IMR-90 (cell line): Measurements from ENCODE around the gene PSMC6. TPM values are rescaled to one million over a fixed set of nuclear protein-coding genes. Genes with fewer than 3 reads are reported as not detected.

Source experiments
- ATAC-seq: fragments of 200-7000 bp; cut with Tn5 transposase; 2 replicates; pipeline ENCODE4 v1.9.1; 2020; ENCODE audit warnings: low read depth, mild to moderate bottlenecking, moderate library complexity
- BruUV-seq: library from RNA; stranded (reverse); fragments of 400-500 nt; replicated peaks from 2 replicates; lab custom pipeline; 2021; lab: Mats Ljungman, UMichigan
- CTCF ChIA-PET: fragments of 300-600 bp; formaldehyde crosslinking; extraction: SDS; loops from one replicate; lab custom pipeline; 2021; ENCODE audit warnings: antibody characterized with exemption; lab: Yijun Ruan, JAX
- POLR2A ChIA-PET: fragments of 300-600 bp; sonication (Branson Sonifier 250); formaldehyde crosslinking; loops from one replicate; lab custom pipeline; 2022; ENCODE audit warnings: antibody characterized with exemption; ENCODE audit not compliant: unreplicated experiment; lab: Charles Lee
- DNase-seq: peaks from one replicate; pipeline ENCODE4 v3.0.0; 2013
- H2AFZ ChIP-seq: replicated peaks from 2 replicates; pipeline ENCODE3; 2013; ENCODE audit warnings: low read length, mild to moderate bottlenecking; ENCODE audit not compliant: poor library complexity
- H2AK5ac ChIP-seq: 2 replicates; pipeline ENCODE4 v1.6.1; 2013; ENCODE audit warnings: low read depth, low read length, inconsistent platforms
- H2AK9ac ChIP-seq: replicated peaks from 2 replicates; pipeline ENCODE3; 2013; ENCODE audit warnings: mild to moderate bottlenecking, low read depth, low read length, moderate library complexity; ENCODE audit not compliant: poor library complexity
- H2BK120ac ChIP-seq: 2 replicates; pipeline ENCODE4 v1.6.1; 2013; ENCODE audit warnings: low read depth, low read length, inconsistent platforms
- H2BK15ac ChIP-seq: 3 replicates; pipeline ENCODE4 v1.6.1; 2013; ENCODE audit warnings: low read depth, low read length, inconsistent platforms
- H2BK20ac ChIP-seq: 2 replicates; pipeline ENCODE4 v1.6.1; 2013; ENCODE audit warnings: low read depth, mild to moderate bottlenecking, inconsistent platforms, low read length, moderate library complexity
- H2BK5ac ChIP-seq: 2 replicates; pipeline ENCODE4 v1.6.1; 2013; ENCODE audit warnings: mild to moderate bottlenecking, low read depth, low read length, inconsistent platforms; ENCODE audit not compliant: poor library complexity, severe bottlenecking
- H3K14ac ChIP-seq: replicated peaks from 2 replicates; pipeline ENCODE4 v1.6.1; 2013; ENCODE audit warnings: low read depth, low read length, inconsistent platforms
- H3K18ac ChIP-seq: 2 replicates; pipeline ENCODE4 v1.6.1; 2013; ENCODE audit warnings: low read depth, low read length, control low read depth
- H3K23ac ChIP-seq: 2 replicates; pipeline ENCODE4 v1.6.1; 2013; ENCODE audit warnings: low read depth, low read length, inconsistent platforms
- H3K27ac ChIP-seq: 2 replicates; pipeline ENCODE4 v1.5.1; 2013; ENCODE audit warnings: mild to moderate bottlenecking, control low read depth, low read length; ENCODE audit not compliant: insufficient read depth
- H3K27me3 ChIP-seq: 2 replicates; pipeline ENCODE4 v1.6.1; 2013; ENCODE audit warnings: low read length; ENCODE audit not compliant: control insufficient read depth, insufficient read depth
- H3K36me3 ChIP-seq: 2 replicates; pipeline ENCODE4 v1.6.1; 2013; ENCODE audit warnings: low read length, mixed read lengths; ENCODE audit not compliant: control insufficient read depth, insufficient read depth
- H3K4ac ChIP-seq: 2 replicates; pipeline ENCODE4 v1.6.1; 2013; ENCODE audit warnings: low read depth, low read length, inconsistent platforms
- H3K4me1 ChIP-seq: 2 replicates; pipeline ENCODE4 v1.6.1; 2013; ENCODE audit warnings: low read length, mixed read lengths; ENCODE audit not compliant: control insufficient read depth, insufficient read depth
- H3K4me2 ChIP-seq: 2 replicates; pipeline ENCODE4 v1.6.1; 2013; ENCODE audit warnings: low read depth, mild to moderate bottlenecking, control low read depth, low read length, moderate library complexity
- H3K4me3 ChIP-seq: 2 replicates; pipeline ENCODE4 v1.5.1; 2013; ENCODE audit warnings: low read depth, mild to moderate bottlenecking, control low read depth, low read length, moderate library complexity; ENCODE audit not compliant: insufficient read depth
- H3K56ac ChIP-seq: 2 replicates; pipeline ENCODE4 v1.6.1; 2013; ENCODE audit warnings: low read length, inconsistent platforms; ENCODE audit not compliant: insufficient read depth; ENCODE audit errors: extremely low read depth
- H3K79me1 ChIP-seq, 2 experiments: 2 replicates each; pipeline ENCODE4 v1.6.1; 2013; ENCODE audit warnings: low read length in 2 of 2, inconsistent platforms in 1 of 2, low read depth in 1 of 2
- H3K9ac ChIP-seq: 2 replicates; pipeline ENCODE4 v1.6.1; 2013; ENCODE audit warnings: low read depth, low read length, control low read depth
- H3K9me1 ChIP-seq: 2 replicates; pipeline ENCODE4 v1.6.1; 2013; ENCODE audit warnings: low read length, inconsistent platforms; ENCODE audit not compliant: insufficient read depth
- H3K9me3 ChIP-seq: 2 replicates; pipeline ENCODE4 v1.6.1; 2013; ENCODE audit warnings: low read length; ENCODE audit not compliant: control insufficient read depth, insufficient read depth
- H4K20me1 ChIP-seq: 2 replicates; pipeline ENCODE4 v1.6.1; 2013; ENCODE audit warnings: low read length, inconsistent platforms; ENCODE audit not compliant: insufficient read depth
- H4K5ac ChIP-seq: 2 replicates; pipeline ENCODE4 v1.6.1; 2013; ENCODE audit warnings: mild to moderate bottlenecking, low read depth, low read length, control low read depth
- H4K8ac ChIP-seq, 2 experiments: 2 replicates each; pipeline ENCODE4 v1.6.1; 2013; ENCODE audit warnings: low read depth in 2 of 2, low read length in 2 of 2, control low read depth in 1 of 2, inconsistent platforms in 1 of 2
- H4K91ac ChIP-seq: 2 replicates; pipeline ENCODE4 v1.6.1; 2013; ENCODE audit warnings: low read depth, low read length, inconsistent platforms; ENCODE audit not compliant: insufficient read depth
- CTCF ChIP-seq: conservative IDR thresholded peaks from 2 replicates; pipeline ENCODE4 v1.5.1; 2012; ENCODE audit warnings: mild to moderate bottlenecking, low read depth, low read length, improper control_type of control experiment
- MXI1 ChIP-seq: IDR thresholded peaks from 2 replicates; pipeline ENCODE4 v1.6.1; 2012; ENCODE audit warnings: low read depth, mild to moderate bottlenecking, low read length, moderate library complexity, borderline replicate concordance
- WGBS, 2 experiments: methylation state at CpG; one replicate each; pipeline versions ENCODE4 v1.1.5 to v1.1.7; 2013; ENCODE audit warnings: missing lambda C conversion rate in 2 of 2; ENCODE audit not compliant: insufficient read length in 1 of 2; ENCODE audit errors: extremely low coverage in 2 of 2; 5-methylcytosine and 5-hydroxymethylcytosine counted together
- dilution Hi-C: fragments of 300-500 bp; cut with HindIII; formaldehyde crosslinking; loops from one replicate; pipeline ENCODE4 v1.14.3; 2018; ENCODE audit warnings: low sequenced_read_pairs; ENCODE audit not compliant: unreplicated experiment
- in situ Hi-C: fragments of 300-500 bp; cut with MboI; formaldehyde crosslinking; loops from 3 replicates; pipeline ENCODE4 v1.14.3; 2019; ENCODE audit warnings: low sequenced_read_pairs, inconsistent platforms, mixed read lengths
- intact Hi-C: fragments of 100-400 bp; cut with micrococcal nuclease; formaldehyde crosslinking; loops from 2 replicates; pipeline ENCODE4 v1.10.0; 2022
- polyA plus RNA-seq, 3 experiments: library from polyadenylated mRNA; depleted of rRNA; stranded (reverse); fragments of >200 nt; gene quantifications; 2 replicates each; pipeline ENCODE4 v1.2.3, GENCODE V29; 2012; ENCODE audit warnings: low replicate concordance in 1 of 3
- total RNA-seq: library from RNA; depleted of rRNA; stranded (reverse); fragments of >200 nt; gene quantifications from 2 replicates; pipeline ENCODE4 v1.2.3, GENCODE V29; 2012

The PSMC6 gene
- total and polyA plus RNA-seq, 2 of the 4 experiments (the other 2 are of a cell fraction) = 62.9 to 85.4 TPM

GRCh38 chr14:52730709-52731111, 23.7 kb downstream of the PSMC6 start:
- ChIA-PET CTCF (interaction anchor here (1.5 kb wide), 1 partner anchor 15 kb away, joined by 4 read pairs; no protein-coding TSS in a partner anchor), POLR2A (no interaction called here)
- peak overlapping the region; percentile 36 for H3K18ac ChIP-seq
- peak overlapping the region; percentile 86 for H2AK9ac ChIP-seq
- no peaks in the 10 kb centered on the region for H3K4me1 ChIP-seq
- no peaks in the 10 kb centered on the region for H3K9me1 ChIP-seq
- no peak overlapping the region for H4K91ac ChIP-seq
- no peak for TF ChIP-seq CTCF
- TF ChIP-seq MXI1 = peak; percentile 83
- H4K8ac ChIP-seq = peak overlapping the region in 1 of 2 experiments; percentile 57; a peak in 1 of 4 replicates
- peaks cover 3% of the 10 kb centered on the region; the same call in 1 of the 2 replicates for H3K36me3 ChIP-seq
- in situ Hi-C loops (no loop called here), dilution Hi-C loops (no loop called here), intact Hi-C loops (no loop called here)
- H3K9ac ChIP-seq = peak overlapping the region; percentile 81
- H3K4ac ChIP-seq = peak overlapping the region; percentile 29
- H3K14ac ChIP-seq = peak overlapping the region; percentile 64
- no peak overlapping the region for H2AK5ac ChIP-seq
- no peak overlapping the region for H4K5ac ChIP-seq
- H3K79me1 ChIP-seq = peaks cover 12 to 41% of the 10 kb centered on the region in 2 experiments; a peak in 3 of 4 replicates
- peak overlapping the region; percentile 49 for H2BK5ac ChIP-seq
- WGBS, 2 experiments = 0% methylated on average over 6 of the region's 11 CpGs; no CpG with 5 or more reads in 1 of the 2 experiments
- DNase-seq (no peak), ATAC-seq (no peak)
- peak overlapping the region; percentile 17 for H3K56ac ChIP-seq
- no peak overlapping the region for H2BK15ac ChIP-seq
- no peaks in the 10 kb centered on the region; the same call in 1 of the 2 replicates for H4K20me1 ChIP-seq
- no peak overlapping the region for H2BK20ac ChIP-seq
- no peaks in the 10 kb centered on the region for H3K9me3 ChIP-seq
- H3K4me3 ChIP-seq = peak overlapping the region; percentile 84
- peak overlapping the region; percentile 65 for H3K27ac ChIP-seq
- peak overlapping the region; percentile 92 for H3K4me2 ChIP-seq
- no peak overlapping the region for H2BK120ac ChIP-seq
- H3K23ac ChIP-seq = peak overlapping the region; percentile 93
- no peaks in the 10 kb centered on the region for H3K27me3 ChIP-seq
- no TSS peak for BruUV-seq
- peak overlapping the region; percentile 97 for H2AFZ ChIP-seq
